Measurements from ENCODE around the gene NIT1. TPM values are rescaled to one million over a fixed set of nuclear protein-coding genes. Genes with fewer than 3 reads are reported as not detected.
A peak's percentile ranks its signal among the peaks of the same experiment; 100 is the strongest.

NIT1 gene
- total RNA-seq, 4 donors from 2014 or later: 32.8 to 35.6 (median 34.8) TPM

- H3K27ac ChIP-seq (replicated peaks in 1 of 4): peak within 1 kb of the TSS; percentile 87 to 90 (median 88)
- WGBS: under 1% methylated on average over 36 of the region's 60 CpGs
- H3K4me1 ChIP-seq: peaks cover 35 to 56% (median 46%) of the 10 kb centered on the region in 4 donors
- H3K27me3 ChIP-seq: no peaks in the 10 kb centered on the region
- peak; percentile 98 for DNase-seq (ENCODE audit: extremely low spot score)
- TF ChIP-seq POLR2A (IDR thresholded peaks at IDR 0.05; ENCODE audit: low read depth): no peak
- TF ChIP-seq POLR2AphosphoS5 (IDR thresholded peaks at IDR 0.05): peak; percentile 81 to 85
- peak in 2 of 3 experiments; percentile 24 to 47 for TF ChIP-seq CTCF (IDR thresholded peaks at IDR 0.05)
- no peak for TF ChIP-seq EP300 (IDR thresholded peaks at IDR 0.05)
- H3K4me3 ChIP-seq: peak within 1 kb of the TSS; percentile 81 to 88 (median 86)
- peaks cover 5 to 58% (median 41%) of the 10 kb centered on the region in 4 donors for H3K36me3 ChIP-seq
- no peaks in the 10 kb centered on the region for H3K9me3 ChIP-seq
- intact Hi-C loops (cut with DNase I): no loop called here
Measured at GRCh38 chr1:161159087-161159912, 41.4 kb downstream of the NIT1 start, which contains the start of gene USP21. Gene USP21, plus strand, starts transcription at chr1:161159500. Its CDS starts 1,141 bp downstream, at chr1:161160641.

DNA sequence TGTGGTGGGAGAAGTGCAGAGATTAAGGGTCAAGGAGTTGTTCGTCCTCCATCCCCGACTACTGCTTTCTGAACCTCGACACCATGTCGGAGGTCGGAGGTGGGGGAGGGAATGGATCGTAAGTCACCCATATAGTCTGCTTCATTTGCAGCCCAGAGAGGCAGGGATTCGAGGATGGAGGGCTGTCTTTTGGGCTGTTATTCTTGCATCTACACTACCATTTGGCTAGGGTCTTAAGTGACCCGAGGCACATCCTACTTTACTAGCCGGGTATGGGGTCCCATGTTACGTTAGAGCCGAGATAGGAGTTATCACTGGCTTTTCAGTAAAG is 42.0 kb downstream of the NIT1 start:
- TF ChIP-seq CTCF (IDR thresholded peaks at IDR 0.05) (no peak), POLR2AphosphoS5 (IDR thresholded peaks at IDR 0.05) (no peak), POLR2A (IDR thresholded peaks at IDR 0.05; ENCODE audit: low read depth) (no peak), EP300 (IDR thresholded peaks at IDR 0.05) (no peak)
- Histone ChIP-seq H3K27ac (replicated peaks in 1 of 4) (peak overlapping the region; percentile 87 to 90 (median 88)), H3K36me3 (peaks cover 5 to 64% (median 44%) of the 10 kb centered on the region in 4 donors), H3K4me1 (peaks cover 29 to 52% (median 42%) of the 10 kb centered on the region in 4 donors), H3K4me3 (peak overlapping the region; percentile 81 to 88 (median 86)), H3K9me3 (no peaks in the 10 kb centered on the region), H3K27me3 (no peaks in the 10 kb centered on the region)
- intact Hi-C loops (cut with DNase I): no loop called here
- 0% methylated on average over 8 of the region's 11 CpGs for WGBS
- no peak for DNase-seq (ENCODE audit: extremely low spot score)

DNA sequence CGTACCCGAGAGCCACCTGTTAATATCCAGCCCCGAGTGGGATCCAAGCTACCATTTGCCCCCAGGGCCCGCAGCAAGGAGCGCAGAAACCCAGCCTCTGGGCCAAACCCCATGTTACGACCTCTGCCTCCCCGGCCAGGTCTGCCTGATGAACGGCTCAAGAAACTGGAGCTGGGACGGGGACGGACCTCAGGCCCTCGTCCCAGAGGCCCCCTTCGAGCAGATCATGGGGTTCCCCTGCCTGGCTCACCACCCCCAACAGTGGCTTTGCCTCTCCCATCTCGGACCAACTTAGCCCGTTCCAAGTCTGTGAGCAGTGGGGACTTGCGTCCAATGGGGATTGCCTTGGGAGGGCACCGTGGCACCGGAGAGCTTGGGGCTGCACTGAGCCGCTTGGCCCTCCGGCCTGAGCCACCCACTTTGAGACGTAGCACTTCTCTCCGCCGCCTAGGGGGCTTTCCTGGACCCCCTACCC is 42.8 kb downstream of the NIT1 start:
- 92% methylated on average over 15 of the region's 22 CpGs for WGBS
- H3K4me3 ChIP-seq: peak overlapping the region in 2 of 4 donors; percentile 84 to 88
- H3K36me3 ChIP-seq: peaks cover 5 to 66% (median 45%) of the 10 kb centered on the region in 4 donors
- no peak for DNase-seq (ENCODE audit: extremely low spot score)
- H3K27me3 ChIP-seq: peaks cover 0 to 1% (median 0%) of the 10 kb centered on the region in 4 donors
- H3K4me1 ChIP-seq: peaks cover 34 to 52% (median 45%) of the 10 kb centered on the region in 4 donors
- TF ChIP-seq POLR2AphosphoS5 (IDR thresholded peaks at IDR 0.05) (no peak), EP300 (IDR thresholded peaks at IDR 0.05) (no peak)
- H3K9me3 ChIP-seq: no peaks in the 10 kb centered on the region
- H3K27ac ChIP-seq (replicated peaks in 1 of 4): peak overlapping the region in 3 of 4 donors; percentile 87 to 90 (median 88)
- intact Hi-C loops (cut with DNase I): no loop called here

DNA sequence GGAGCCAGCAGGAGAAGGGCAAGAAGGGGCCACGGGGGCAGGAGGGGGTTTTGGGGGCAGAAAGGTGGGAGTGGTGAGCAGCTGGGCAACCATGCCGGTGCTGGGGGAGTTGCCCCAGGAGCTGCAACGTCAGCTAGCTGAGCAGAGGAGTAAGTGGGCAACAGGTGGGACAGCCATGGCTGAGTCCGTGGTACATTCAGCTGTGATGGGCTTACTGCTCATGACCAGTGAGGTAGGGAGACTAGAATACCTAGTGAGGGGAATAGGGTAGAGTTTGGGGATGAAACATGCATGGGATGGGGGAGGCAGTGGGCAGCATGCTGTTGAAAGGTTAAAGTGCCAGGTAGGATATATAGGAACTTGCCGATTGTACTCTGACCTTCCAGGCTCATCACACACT is 43.7 kb downstream of the NIT1 start:
- DNase-seq (ENCODE audit: extremely low spot score): no peak
- no peak overlapping the region for H3K27ac ChIP-seq (replicated peaks in 1 of 4)
- intact Hi-C loops (cut with DNase I): no loop called here
- peaks cover 0 to 3% (median 0%) of the 10 kb centered on the region in 4 donors for H3K27me3 ChIP-seq
- WGBS: 74% methylated on average over 5 of the region's 5 CpGs
- H3K9me3 ChIP-seq: no peaks in the 10 kb centered on the region
- TF ChIP-seq CTCF (IDR thresholded peaks at IDR 0.05) (no peak), EP300 (IDR thresholded peaks at IDR 0.05) (no peak), POLR2AphosphoS5 (IDR thresholded peaks at IDR 0.05) (no peak), POLR2A (IDR thresholded peaks at IDR 0.05; ENCODE audit: low read depth) (no peak)
- peaks cover 5 to 65% (median 44%) of the 10 kb centered on the region in 4 donors for H3K36me3 ChIP-seq
- peaks cover 34 to 53% (median 47%) of the 10 kb centered on the region in 4 donors for H3K4me1 ChIP-seq
- H3K4me3 ChIP-seq: no peak overlapping the region

GRCh38 chr1:161162052-161162451 is 44.1 kb downstream of the NIT1 start:
- Histone ChIP-seq H3K36me3 (peaks cover 5 to 61% (median 42%) of the 10 kb centered on the region in 4 donors), H3K4me3 (no peak overlapping the region)

More at GRCh38 chr1:161162052-161162451, 44.1 kb downstream of the NIT1 start:
- TF ChIP-seq POLR2A (IDR thresholded peaks at IDR 0.05; ENCODE audit: low read depth): no peak
- TF ChIP-seq EP300 (IDR thresholded peaks at IDR 0.05): no peak
- TF ChIP-seq CTCF (IDR thresholded peaks at IDR 0.05): no peak
- TF ChIP-seq POLR2AphosphoS5 (IDR thresholded peaks at IDR 0.05): no peak
- DNase-seq (ENCODE audit: extremely low spot score): peak; percentile 55
- Histone ChIP-seq H3K27me3 (peaks cover 0 to 3% (median 0%) of the 10 kb centered on the region in 4 donors), H3K4me1 (peaks cover 37 to 57% (median 51%) of the 10 kb centered on the region in 4 donors), H3K27ac (replicated peaks in 1 of 4) (no peak overlapping the region), H3K9me3 (no peaks in the 10 kb centered on the region)
- WGBS: 87% methylated on average over 7 of the region's 7 CpGs
- intact Hi-C loops (cut with DNase I): no loop called here
